ENCODE measurements around the gene PSMD4.
A peak's percentile ranks its signal among the peaks of the same experiment; 100 is the strongest.

PSMD4 gene

DNA sequence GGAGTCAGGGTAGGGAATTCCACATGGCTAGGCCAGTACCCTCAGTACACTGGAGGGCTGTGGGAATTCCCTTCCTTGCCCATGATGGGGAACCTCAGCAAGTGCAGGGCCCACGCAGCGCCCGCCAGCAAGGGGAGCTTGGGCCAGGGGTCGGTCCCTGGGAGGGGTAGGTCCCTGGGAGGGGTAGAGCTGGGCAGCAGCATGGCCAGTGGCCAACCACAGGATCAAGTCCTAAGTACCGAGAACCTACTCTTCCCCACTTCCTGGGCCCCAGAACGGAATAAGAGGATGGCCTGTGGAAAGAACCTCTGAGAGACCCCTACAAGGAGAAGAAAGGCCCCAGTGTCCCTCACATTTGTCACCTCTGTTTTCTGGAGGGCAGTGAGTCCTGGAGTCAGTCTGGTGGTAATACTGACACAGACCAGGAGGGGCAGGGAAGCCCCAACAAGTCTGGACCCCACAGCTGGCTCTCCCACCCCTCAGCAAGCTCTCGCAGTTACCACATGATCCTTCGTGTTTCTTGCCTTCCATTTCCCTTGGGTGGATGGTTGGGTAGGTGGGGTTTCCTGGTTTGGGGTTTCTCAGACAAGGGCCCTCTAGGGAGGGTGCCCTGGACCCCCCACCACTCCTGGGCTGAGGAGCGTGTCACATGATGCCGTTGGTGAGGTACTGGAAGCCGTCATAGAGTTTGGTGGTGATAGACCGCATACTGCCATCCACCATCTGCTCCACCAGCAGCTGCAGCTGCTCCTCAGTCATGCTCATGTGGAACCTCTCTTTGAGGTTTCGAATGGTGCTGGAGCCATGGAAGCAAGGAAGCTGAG, 37.9 kb downstream of the PSMD4 start:
- peak overlapping the region; percentile 49 for H3K27ac ChIP-seq
- POLR2A ChIA-PET (ENCODE audit: low non-redundant PET): no interaction called here
- no peak for DNase-seq (ENCODE audit: low spot score)
- TF ChIP-seq, protein P1, sequence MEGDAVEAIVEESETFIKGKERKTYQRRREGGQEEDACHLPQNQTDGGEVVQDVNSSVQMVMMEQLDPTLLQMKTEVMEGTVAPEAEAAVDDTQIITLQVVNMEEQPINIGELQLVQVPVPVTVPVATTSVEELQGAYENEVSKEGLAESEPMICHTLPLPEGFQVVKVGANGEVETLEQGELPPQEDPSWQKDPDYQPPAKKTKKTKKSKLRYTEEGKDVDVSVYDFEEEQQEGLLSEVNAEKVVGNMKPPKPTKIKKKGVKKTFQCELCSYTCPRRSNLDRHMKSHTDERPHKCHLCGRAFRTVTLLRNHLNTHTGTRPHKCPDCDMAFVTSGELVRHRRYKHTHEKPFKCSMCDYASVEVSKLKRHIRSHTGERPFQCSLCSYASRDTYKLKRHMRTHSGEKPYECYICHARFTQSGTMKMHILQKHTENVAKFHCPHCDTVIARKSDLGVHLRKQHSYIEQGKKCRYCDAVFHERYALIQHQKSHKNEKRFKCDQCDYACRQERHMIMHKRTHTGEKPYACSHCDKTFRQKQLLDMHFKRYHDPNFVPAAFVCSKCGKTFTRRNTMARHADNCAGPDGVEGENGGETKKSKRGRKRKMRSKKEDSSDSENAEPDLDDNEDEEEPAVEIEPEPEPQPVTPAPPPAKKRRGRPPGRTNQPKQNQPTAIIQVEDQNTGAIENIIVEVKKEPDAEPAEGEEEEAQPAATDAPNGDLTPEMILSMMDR (conservative IDR thresholded peaks at IDR 0.05; ENCODE audit: low read depth): no peak
- CTCF ChIA-PET: interaction anchor here (1.3 kb wide), 1 partner anchor 48 kb away, joined by 6 read pairs; no protein-coding TSS in a partner anchor

DNA sequence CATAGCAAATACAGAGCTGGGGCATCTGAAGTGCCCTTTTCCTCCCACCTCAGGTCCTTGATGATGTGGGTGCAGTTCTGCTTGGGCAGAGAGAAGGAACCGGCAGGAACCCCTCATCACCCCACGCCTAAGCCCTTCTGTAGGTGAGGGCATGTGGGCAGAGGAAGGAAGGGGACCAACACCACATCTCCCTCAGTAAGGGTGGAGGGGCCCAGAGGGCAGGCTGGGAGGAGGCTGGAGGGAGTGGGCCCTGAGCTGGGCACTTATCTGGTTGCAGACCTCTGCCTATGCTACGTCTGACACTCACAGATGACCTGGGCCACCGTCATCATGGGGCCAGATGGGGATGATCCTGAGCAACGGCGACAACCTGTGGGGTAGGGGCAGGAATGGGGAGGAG, 38.6 kb downstream of the PSMD4 start:
- no peak for DNase-seq (ENCODE audit: low spot score)
- POLR2A ChIA-PET (ENCODE audit: low non-redundant PET): interaction anchor here (0.6 kb wide), 1 partner anchor 9 kb away, joined by 3 read pairs; no protein-coding TSS in a partner anchor
- peak overlapping the region; percentile 49 for H3K27ac ChIP-seq
- CTCF ChIA-PET: interaction anchor here (1.3 kb wide), 1 partner anchor 48 kb away, joined by 6 read pairs; no protein-coding TSS in a partner anchor
- TF ChIP-seq, protein P1 (conservative IDR thresholded peaks at IDR 0.05; ENCODE audit: low read depth): no peak

DNA sequence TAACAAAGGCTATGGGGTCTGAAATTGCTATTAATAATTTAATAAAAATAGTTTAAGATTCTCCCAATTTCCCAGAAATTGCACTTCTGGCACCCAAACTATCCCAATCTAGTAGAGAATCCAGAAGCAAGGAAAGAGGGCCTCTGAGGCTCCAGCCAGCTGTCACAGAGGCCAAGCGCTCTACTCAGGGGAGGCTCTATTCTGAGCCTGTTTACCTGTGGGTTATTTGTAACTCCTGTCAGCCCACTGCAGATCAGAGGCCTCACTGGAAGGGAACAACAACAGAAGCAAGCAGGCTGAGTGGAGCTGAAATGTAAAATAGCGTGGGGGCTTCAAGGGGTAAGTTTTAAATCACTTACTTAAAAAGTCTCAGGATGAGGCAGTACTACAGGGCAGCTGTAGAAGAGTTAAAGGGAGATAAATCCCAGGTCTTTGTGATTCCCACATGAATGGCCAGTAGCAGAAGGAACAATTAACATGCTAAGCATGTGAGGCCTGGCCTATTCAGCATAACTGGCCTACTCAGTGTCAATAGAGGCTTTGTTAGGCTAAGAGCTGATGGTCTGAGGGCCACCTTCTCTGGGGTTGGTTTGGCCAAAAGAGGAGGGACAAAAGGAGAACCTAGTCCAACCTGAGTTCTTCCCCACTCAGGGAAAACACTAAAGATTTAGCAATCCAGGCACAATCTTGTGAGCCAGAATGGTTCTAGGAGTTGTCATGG, 40.4 kb downstream of the PSMD4 start:
- POLR2A ChIA-PET (ENCODE audit: low non-redundant PET): no interaction called here
- TF ChIP-seq, protein P1 (conservative IDR thresholded peaks at IDR 0.05; ENCODE audit: low read depth): no peak
- CTCF ChIA-PET: interaction anchor here (0.6 to 1.1 kb wide), 4 partner anchors 10 to 46 kb away, joined by 3 to 4 read pairs (median 4); no protein-coding TSS in a partner anchor
- H3K27ac ChIP-seq: peak overlapping the region; percentile 49
- DNase-seq (ENCODE audit: low spot score): no peak

DNA sequence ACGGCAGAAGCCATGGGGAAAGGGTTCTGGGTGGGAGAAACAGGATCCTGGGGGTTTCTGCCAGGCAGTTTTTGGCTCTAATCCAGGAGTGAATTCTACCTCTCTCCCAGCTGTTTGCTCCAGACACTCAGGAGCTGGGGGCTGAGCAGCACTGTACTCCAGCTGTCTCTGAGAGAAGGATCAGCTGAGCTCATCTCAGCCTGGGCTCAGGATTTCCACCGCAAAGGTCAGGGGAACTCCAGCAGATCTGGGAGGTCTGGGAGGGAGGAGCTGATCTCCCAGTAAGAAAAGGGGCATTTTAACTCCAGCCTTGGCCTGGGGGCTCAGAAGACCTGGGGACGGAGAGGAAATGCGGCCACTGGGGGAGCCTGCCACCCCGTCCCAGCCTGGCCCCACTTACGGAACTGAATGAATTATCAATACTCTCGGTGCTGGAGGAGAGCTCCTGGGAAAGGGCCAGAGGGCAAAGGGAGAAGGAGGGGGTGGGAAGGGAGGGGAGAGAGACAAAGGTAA, 55.3 kb downstream of the PSMD4 start:
- CTCF ChIA-PET: interaction anchor here (0.7 to 1.0 kb wide), 2 partner anchors 9 to 55 kb away, joined by 3 to 5 read pairs; no protein-coding TSS in a partner anchor
- POLR2A ChIA-PET (ENCODE audit: low non-redundant PET): no interaction called here
- TF ChIP-seq, protein P1 (conservative IDR thresholded peaks at IDR 0.05; ENCODE audit: low read depth): no peak
- DNase-seq (ENCODE audit: low spot score): no peak
- H3K27ac ChIP-seq: no peak overlapping the region

DNA sequence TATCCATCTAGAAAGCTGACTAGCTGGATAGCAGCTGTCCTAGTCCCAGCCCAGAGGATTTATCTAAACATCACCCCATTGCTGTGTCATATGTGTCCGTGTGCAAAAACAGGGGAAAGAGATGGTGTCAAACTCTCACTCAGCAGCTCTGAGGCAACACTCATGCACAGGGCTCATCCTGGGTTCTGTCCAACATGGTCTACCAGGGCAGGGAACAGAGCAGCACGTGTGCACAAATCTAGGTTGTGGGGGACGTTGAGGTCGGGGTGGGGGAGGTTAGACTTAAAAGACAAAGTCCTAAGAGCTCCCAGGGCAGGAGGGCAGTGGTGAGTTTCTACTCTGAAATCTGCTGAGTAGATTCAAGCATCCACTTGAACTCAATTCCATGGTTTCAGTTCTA, 56.5 kb downstream of the PSMD4 start:
- TF ChIP-seq, protein P1 (conservative IDR thresholded peaks at IDR 0.05; ENCODE audit: low read depth): no peak
- H3K27ac ChIP-seq: peak overlapping the region; percentile 61
- POLR2A ChIA-PET (ENCODE audit: low non-redundant PET): interaction anchor here (0.6 kb wide), 1 partner anchor 120 kb away, joined by 5 read pairs; no protein-coding TSS in a partner anchor
- DNase-seq (ENCODE audit: low spot score): no peak
- CTCF ChIA-PET: interaction anchor here (1.3 to 1.7 kb wide), 2 partner anchors 30 to 36 kb away, joined by 3 to 4 read pairs; partner anchors contain the start of gene RFX5

Data from RWPE1 (cell line).